ENCODE measurements around the gene THSD4.

The THSD4 gene

GRCh38 chr15:71426792-71427191 lies 311.5 kb downstream of the THSD4 start:
- H4K20me1 ChIP-seq (ENCODE audit: insufficient read depth, low read length) = no peaks in the 10 kb centered on the region
- no peak for TF ChIP-seq EZH2phosphoT487 (IDR thresholded peaks at IDR 0.05; ENCODE audit: low read depth)
- no peak for TF ChIP-seq CTCF (IDR thresholded peaks at IDR 0.05; ENCODE audit: low read depth, low read length)
- H2AFZ ChIP-seq (ENCODE audit: low read depth, low read length) = no peak overlapping the region

GRCh38 chr15:71430782-71431181 lies 315.5 kb downstream of the THSD4 start:
- Histone ChIP-seq H3K36me3 (replicated peaks; ENCODE audit: low read depth, low read length) (no peaks in the 10 kb centered on the region), H3K79me2 (ENCODE audit: low read length) (no peaks in the 10 kb centered on the region), H3K4me3 (ENCODE audit: low read length) (no peak overlapping the region), H3K4me2 (ENCODE audit: low read length) (no peak overlapping the region), H3K4me1 (ENCODE audit: low read length) (peaks cover 20% of the 10 kb centered on the region), H3K27ac (ENCODE audit: low read length) (no peak overlapping the region), H4K20me1 (ENCODE audit: insufficient read depth, low read length) (no peaks in the 10 kb centered on the region), H3K9ac (ENCODE audit: low read length) (no peak overlapping the region), H3K27me3 (ENCODE audit: low read depth, low read length) (no peaks in the 10 kb centered on the region), H2AFZ (ENCODE audit: low read depth, low read length) (no peak overlapping the region), H3K9me3 (ENCODE audit: insufficient read depth, low read length) (no peaks in the 10 kb centered on the region)
- TF ChIP-seq EZH2phosphoT487 (IDR thresholded peaks at IDR 0.05; ENCODE audit: low read depth) = no peak
- TF ChIP-seq CTCF (IDR thresholded peaks at IDR 0.05; ENCODE audit: low read depth, low read length) = no peak

More at GRCh38 chr15:71426792-71427191, 311.5 kb downstream of the THSD4 start:
- Histone ChIP-seq H3K4me1 (ENCODE audit: low read length) (peaks cover 6% of the 10 kb centered on the region), H3K9me3 (ENCODE audit: insufficient read depth, low read length) (no peaks in the 10 kb centered on the region), H3K27ac (ENCODE audit: low read length) (no peak overlapping the region), H3K27me3 (ENCODE audit: low read depth, low read length) (no peaks in the 10 kb centered on the region), H3K4me2 (ENCODE audit: low read length) (no peak overlapping the region), H3K9ac (ENCODE audit: low read length) (no peak overlapping the region), H3K36me3 (replicated peaks; ENCODE audit: low read depth, low read length) (no peaks in the 10 kb centered on the region), H3K79me2 (ENCODE audit: low read length) (no peaks in the 10 kb centered on the region), H3K4me3 (ENCODE audit: low read length) (no peak overlapping the region)

- Histone ChIP-seq H3K36me3 (replicated peaks; ENCODE audit: low read depth, low read length) (no peaks in the 10 kb centered on the region), H3K4me2 (ENCODE audit: low read length) (no peak overlapping the region), H2AFZ (ENCODE audit: low read depth, low read length) (no peak overlapping the region), H3K27me3 (ENCODE audit: low read depth, low read length) (no peaks in the 10 kb centered on the region), H3K79me2 (ENCODE audit: low read length) (no peaks in the 10 kb centered on the region), H3K4me3 (ENCODE audit: low read length) (no peak overlapping the region), H3K27ac (ENCODE audit: low read length) (no peak overlapping the region), H3K9ac (ENCODE audit: low read length) (no peak overlapping the region), H3K4me1 (ENCODE audit: low read length) (peaks cover 20% of the 10 kb centered on the region), H3K9me3 (ENCODE audit: insufficient read depth, low read length) (no peaks in the 10 kb centered on the region), H4K20me1 (ENCODE audit: insufficient read depth, low read length) (no peaks in the 10 kb centered on the region)
- TF ChIP-seq EZH2phosphoT487 (IDR thresholded peaks at IDR 0.05; ENCODE audit: low read depth) (no peak), CTCF (IDR thresholded peaks at IDR 0.05; ENCODE audit: low read depth, low read length) (no peak)
These were observed 316.4 kb downstream of the THSD4 start for GRCh38 chr15:71431343-71432336.

GRCh38 chr15:71433402-71433801 lies 318.1 kb downstream of the THSD4 start:
- H3K27me3 ChIP-seq (ENCODE audit: low read depth, low read length) = no peaks in the 10 kb centered on the region
- H3K27ac ChIP-seq (ENCODE audit: low read length) = no peak overlapping the region
- no peaks in the 10 kb centered on the region for H3K79me2 ChIP-seq (ENCODE audit: low read length)
- no peak overlapping the region for H3K4me3 ChIP-seq (ENCODE audit: low read length)
- TF ChIP-seq EZH2phosphoT487 (IDR thresholded peaks at IDR 0.05; ENCODE audit: low read depth) (no peak), CTCF (IDR thresholded peaks at IDR 0.05; ENCODE audit: low read depth, low read length) (no peak)
- no peak overlapping the region for H3K9ac ChIP-seq (ENCODE audit: low read length)
- H4K20me1 ChIP-seq (ENCODE audit: insufficient read depth, low read length) = no peaks in the 10 kb centered on the region
- no peaks in the 10 kb centered on the region for H3K36me3 ChIP-seq (replicated peaks; ENCODE audit: low read depth, low read length)
- no peak overlapping the region for H3K4me2 ChIP-seq (ENCODE audit: low read length)
- no peak overlapping the region for H2AFZ ChIP-seq (ENCODE audit: low read depth, low read length)
- H3K9me3 ChIP-seq (ENCODE audit: insufficient read depth, low read length) = no peaks in the 10 kb centered on the region
- peaks cover 18% of the 10 kb centered on the region for H3K4me1 ChIP-seq (ENCODE audit: low read length)

Measured in OCI-LY3 (cell line).